ENCODE data around the gene TNFAIP8.

GRCh38 chr5:119388619-119389190, 32.9 kb downstream of the TNFAIP8 start:
- no peak for TF ChIP-seq CTCF (IDR thresholded peaks at IDR 0.05; ENCODE audit: low read depth, low read length, poor library complexity, severe bottlenecking)
- TF ChIP-seq EZH2phosphoT487 (IDR thresholded peaks at IDR 0.05; ENCODE audit: borderline replicate concordance, low read length) = no peak

Measured in DOHH2 (cell line).